H1 (cell line): ENCODE results near the gene LRRC8D. TPM values are rescaled to one million over a fixed set of nuclear protein-coding genes. Genes with fewer than 3 reads are reported as not detected.

ENCODE experiments used
- KDM1A ChIP-seq: fragments of 200-600, 300-600 bp; sonication (generic); IDR thresholded peaks from 2 replicates; pipeline ENCODE4 v1.7.1; 2016; ENCODE audit warnings: mild to moderate bottlenecking, low read length, borderline replicate concordance
- SIN3A ChIP-seq, 2 experiments: IDR thresholded peaks in 1 of 2; conservative IDR thresholded peaks in 1 of 2; 2 replicates each; pipeline ENCODE4 v1.6.1; 2011 to 2012; ENCODE audit warnings: low read length in 2 of 2, improper control_type of control experiment in 1 of 2, low read depth in 1 of 2, mild to moderate bottlenecking in 1 of 2
- SIX5 ChIP-seq: IDR thresholded peaks from 2 replicates; pipeline ENCODE4 v1.6.1; 2011; ENCODE audit warnings: mild to moderate bottlenecking, low read depth, low read length
- polyA plus RNA-seq, 7 experiments: library from polyadenylated mRNA; depleted of rRNA in 3 of 7; stranded (reverse) in 5 of 7; unstranded in 2 of 7; fragments of >200 nt in 5 of 7; fragments of 200-250 nt in 2 of 7; gene quantifications; 1 replicate in 5 of 7; 2 replicates in 1 of 7; 4 replicates in 1 of 7; pipeline versions ENCODE4 v1.2.1 to v1.2.3, GENCODE V29; 2011 to 2013; ENCODE audit warnings: missing spikeins in 2 of 7, mixed read lengths in 2 of 7
- total RNA-seq: library from RNA; stranded (reverse); fragmentation: NEBNext Ultra II Directional; extraction: Animal tissue kit (Norgen Biotek cat#: 25700); gene quantifications from 2 replicates; pipeline ENCODE4 v1.2.1, GENCODE V29; 2021
- TF ChIP-seq, protein P1 (sequence below): IDR thresholded peaks from 2 replicates; pipeline ENCODE4 v1.6.1; 2012; ENCODE audit warnings: inconsistent platforms

Gene LRRC8D
- total and polyA plus RNA-seq, 2 of the 8 experiments (the other 6 are each of a cell fraction or from before 2014, with no cell fraction given) = 42.0 to 58.5 TPM

DNA sequence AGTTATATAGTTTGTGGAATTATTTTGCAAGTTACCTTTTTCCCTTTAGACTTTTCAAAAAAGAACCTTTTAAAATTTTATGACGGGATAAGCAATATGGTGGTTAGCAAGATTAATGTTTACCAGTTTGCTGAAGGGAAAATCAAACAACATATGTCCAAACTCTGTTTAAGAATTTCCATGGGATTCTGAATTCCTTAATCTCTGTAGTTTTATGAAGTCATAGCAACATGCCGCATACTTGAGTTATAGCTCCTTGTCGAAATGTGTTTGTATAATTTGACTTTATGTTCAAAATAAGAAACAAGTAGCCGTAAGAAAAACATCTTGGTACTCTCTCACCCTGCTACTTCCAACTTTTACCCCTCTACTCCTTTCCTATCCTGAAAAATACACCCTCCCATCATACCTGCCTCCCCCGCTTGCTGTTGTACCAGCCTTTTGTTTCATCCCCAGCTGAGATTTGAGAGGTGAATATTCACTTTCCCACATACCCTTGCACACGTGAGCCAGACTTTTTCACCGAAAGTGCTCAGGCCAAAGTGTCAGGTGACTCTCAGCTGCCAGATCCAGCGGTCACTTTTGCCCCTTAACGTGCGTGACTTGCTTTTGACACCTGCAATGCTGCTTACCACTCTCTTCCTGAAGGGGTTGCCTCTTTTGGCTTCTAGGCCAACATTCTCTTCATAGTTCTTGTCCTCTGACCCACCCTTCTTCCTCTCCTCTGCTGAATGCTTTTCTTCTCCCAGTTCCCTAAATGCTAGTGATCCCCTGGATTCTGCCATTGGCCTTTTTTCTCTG lies 90.6 kb downstream of the LRRC8D start (continued):
- TF ChIP-seq SIN3A (conservative IDR thresholded peaks at IDR 0.05 in 1 of 2, IDR thresholded peaks at IDR 0.05 in 1 of 2; ENCODE audit: low read depth in 1 of 2, low read length in 2 of 2) (0 out of 4 replicates have a peak, but pooled peaks of 1 of the 2 experiments have one; percentile 36), KDM1A (no peak), SIX5 (no peak)
- TF ChIP-seq, protein P1, sequence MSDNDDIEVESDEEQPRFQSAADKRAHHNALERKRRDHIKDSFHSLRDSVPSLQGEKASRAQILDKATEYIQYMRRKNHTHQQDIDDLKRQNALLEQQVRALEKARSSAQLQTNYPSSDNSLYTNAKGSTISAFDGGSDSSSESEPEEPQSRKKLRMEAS = 0 out of 2 replicates have a peak, but pooled peaks have one; percentile 27
